Right ventricle myocardium superior (tissue), 1 donor: ENCODE measurements around the gene TAS2R60. TPM values are rescaled to one million over a fixed set of nuclear protein-coding genes. Genes with fewer than 3 reads are reported as not detected.

Experiments used
- ATAC-seq: fragments of 200-7000 bp; cut with Tn5 transposase; one replicate; pipeline ENCODE4 v1.9.1; 2020; ENCODE audit warnings: mild to moderate bottlenecking; ENCODE audit not compliant: poor library complexity
- DNase-seq: peaks from one replicate; pipeline ENCODE4 v3.0.0-alpha.2; 2020
- intact Hi-C: fragments of 100-400 bp; cut with DNase I; formaldehyde crosslinking; loops from one replicate; pipeline ENCODE4 v1.11.2; 2022
- total RNA-seq: library from RNA; stranded (reverse); fragmentation: NEBNext Ultra II Directional; extraction: Animal tissue kit (Norgen Biotek cat#: 25700); gene quantifications from one replicate; pipeline ENCODE4 v1.2.1, GENCODE V29; 2021
- donor health status: DM: no; HTN: yes; CAD: no; lungs with severe emphysema.

Gene TAS2R60
- total RNA-seq, 1 donor from 2014 or later: not detected

DNA sequence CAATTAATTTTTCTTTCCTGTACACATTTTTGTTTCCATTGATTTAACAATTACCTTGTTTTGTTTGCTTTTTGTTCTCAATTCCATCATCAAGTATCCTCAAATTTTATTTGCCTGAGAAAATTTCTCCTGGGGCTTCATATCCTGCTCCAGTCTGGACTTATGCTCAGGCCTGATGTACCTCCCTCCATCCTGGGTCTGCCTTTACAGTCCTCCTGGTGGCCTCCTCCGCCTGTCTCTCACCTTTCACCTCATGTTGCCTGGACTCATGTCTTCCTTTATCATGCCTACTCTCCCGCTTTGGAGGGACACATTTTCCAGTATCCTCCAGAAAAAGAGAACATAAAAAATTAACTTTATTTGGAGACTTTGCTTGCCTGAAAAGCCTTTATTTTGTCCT is 12.1 kb upstream of the TAS2R60 start:
- intact Hi-C loops: no loop called here
- DNase-seq: no peak
- no peak for ATAC-seq

DNA sequence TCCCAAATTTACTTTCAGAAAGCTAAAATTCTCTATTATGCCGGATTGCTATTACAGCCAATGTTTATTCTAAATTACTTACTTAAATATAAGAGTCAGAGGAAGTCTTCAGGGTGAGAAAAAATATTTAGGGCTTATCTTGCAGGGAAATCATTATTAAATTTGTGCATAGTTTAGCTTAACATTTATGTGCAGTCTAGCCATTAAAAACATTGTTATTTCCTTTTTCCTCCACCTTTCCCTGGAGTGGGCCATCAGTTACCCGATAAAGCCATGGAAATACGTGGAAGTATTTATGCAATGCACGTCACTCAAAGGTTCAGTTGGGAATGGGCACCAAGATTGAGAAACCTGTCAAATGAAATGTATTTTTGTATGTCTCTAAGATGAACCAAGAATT is 9.5 kb upstream of the TAS2R60 start:
- intact Hi-C loops: no loop called here

DNA sequence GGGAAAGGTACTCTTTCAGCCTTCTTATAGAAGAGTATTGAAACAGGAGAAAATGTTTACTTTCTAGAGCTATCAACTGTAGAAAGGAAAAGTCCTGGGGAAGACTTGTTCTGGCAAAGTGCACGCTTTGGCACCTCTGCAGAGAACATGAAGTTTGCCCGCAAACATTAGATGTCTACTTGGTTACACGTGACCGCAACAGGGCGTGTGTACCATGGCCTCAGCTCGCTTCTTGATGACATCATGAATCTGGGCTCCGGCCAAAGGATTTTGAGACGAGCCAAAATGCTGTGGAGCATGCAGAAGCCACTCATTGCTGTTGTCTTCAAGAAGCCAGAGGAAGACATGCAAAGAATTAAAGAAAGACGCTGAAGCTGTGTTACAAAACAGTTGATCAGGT is 8.6 kb upstream of the TAS2R60 start:
- peak; percentile 51 for ATAC-seq
- DNase-seq: peak; percentile 71
- intact Hi-C loops: no loop called here

More for the DNA sequence above, 9.5 kb upstream of the TAS2R60 start:
- ATAC-seq: no peak
- DNase-seq: no peak

DNA sequence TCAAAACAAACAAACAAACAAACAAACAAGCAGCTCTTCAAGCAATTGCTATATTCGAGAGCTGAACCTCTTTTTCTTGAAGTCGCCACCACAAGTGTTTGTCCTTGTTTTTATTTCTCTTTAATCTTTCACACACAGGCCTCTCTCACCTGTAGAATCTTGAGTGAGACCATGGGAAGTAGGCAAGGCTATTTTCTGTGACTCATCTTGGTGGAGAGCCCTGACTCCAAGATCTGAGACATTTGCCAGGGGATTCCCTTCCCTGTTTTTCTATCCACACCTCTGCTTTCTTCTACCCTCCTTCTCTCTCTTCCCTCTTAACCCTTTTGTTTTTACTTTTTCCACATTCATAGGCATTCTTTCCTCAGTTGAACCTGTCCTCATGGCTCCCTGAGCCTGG is 8.0 kb upstream of the TAS2R60 start:
- DNase-seq (no peak), ATAC-seq (no peak)
- intact Hi-C loops: no loop called here

DNA sequence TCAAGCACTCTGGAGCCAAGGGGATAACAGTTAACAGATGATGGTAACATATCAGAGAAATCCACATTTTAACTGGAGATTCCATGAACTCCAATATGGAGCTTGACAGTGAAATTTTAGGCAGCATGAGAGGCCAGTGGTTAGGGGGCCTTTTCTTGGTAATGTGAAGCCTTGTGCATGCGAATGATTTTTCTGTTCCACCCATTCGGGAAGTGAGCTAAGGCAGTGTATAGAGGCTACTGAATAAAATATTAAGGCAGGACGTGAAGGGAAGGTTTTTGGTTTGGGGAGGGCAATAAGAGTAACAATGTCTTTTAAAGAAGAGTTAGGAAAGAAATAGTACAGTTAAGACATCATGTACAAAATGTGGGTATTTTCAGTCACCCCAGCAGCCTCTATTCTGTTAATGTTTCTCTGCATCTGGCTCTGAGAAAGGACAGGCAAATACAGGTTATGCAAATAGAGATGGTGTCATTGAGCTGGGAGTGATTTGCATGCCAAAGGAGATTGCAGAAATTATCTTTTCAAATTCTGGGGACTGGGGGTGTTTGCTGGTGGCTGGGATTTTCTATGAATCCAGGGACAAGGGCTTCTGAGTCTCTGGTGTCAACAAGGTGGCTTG is 6.8 kb upstream of the TAS2R60 start:
- ATAC-seq (no peak), DNase-seq (no peak)
- intact Hi-C loops: no loop called here

DNA sequence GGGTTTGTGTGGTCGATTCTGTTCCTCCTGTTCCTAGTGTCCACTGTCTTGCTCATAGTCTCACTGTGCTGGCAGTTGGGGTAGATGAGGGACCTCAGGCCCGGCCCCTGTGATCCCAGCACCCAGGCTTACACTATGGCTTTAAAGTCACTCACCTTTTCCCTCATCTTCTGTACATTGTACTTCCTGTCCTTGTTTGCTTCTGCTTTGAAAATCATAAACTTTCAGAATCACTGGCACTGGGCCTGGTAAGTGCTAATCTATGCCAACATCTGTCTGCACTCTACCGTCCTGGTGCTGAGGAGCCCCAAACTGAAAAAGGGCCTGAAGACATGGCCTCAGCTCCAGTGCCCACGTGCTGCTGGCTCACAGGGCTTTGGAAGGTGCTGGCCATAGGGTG is 5.7 kb upstream of the TAS2R60 start:
- intact Hi-C loops: no loop called here
- ATAC-seq: no peak
- DNase-seq: no peak

DNA sequence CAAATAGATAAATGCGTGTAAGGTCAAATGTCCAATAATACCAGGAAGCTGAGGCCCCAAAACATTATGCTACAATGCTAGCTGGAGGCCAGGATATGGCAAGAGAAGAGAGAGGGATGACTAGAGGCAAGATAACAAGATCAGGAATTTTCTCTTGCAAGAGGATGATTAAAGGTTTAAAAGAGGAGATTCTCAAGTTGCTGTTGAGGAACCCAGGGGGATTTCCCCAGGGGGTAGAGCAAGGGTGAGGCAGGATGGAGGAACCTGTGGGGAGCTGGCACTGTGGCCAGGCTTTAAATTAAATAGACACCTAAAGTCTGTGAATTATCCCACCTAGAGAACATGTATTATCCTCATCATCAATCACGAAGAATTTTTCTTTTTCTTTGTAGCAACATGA is 3.4 kb upstream of the TAS2R60 start:
- no peak for ATAC-seq
- intact Hi-C loops: no loop called here
- DNase-seq: no peak

DNA sequence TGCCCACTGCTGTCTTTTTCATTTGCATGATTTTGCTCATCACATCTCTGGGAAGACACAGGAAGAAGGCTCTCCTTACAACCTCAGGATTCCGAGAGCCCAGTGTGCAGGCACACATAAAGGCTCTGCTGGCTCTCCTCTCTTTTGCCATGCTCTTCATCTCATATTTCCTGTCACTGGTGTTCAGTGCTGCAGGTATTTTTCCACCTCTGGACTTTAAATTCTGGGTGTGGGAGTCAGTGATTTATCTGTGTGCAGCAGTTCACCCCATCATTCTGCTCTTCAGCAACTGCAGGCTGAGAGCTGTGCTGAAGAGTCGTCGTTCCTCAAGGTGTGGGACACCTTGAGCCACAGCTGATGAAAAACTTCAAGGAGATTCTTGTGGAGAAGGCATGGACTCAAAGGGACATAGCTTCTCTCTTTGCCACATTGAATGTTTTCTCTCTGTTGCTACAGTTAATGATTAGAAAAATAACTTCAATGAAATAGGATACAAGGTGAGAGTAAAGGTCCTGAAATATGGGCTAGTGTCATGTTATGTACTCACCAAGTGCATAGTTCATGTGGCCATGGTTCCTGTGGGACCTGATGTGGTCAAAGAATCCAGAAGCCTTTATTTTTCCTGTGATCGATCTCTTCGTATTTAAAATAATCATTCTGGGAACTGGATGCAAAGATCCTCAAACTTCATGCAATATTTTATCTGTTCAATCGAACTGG is 970 bp downstream of the TAS2R60 start:
- DNase-seq (no peak), ATAC-seq (no peak)
- intact Hi-C loops: no loop called here

DNA sequence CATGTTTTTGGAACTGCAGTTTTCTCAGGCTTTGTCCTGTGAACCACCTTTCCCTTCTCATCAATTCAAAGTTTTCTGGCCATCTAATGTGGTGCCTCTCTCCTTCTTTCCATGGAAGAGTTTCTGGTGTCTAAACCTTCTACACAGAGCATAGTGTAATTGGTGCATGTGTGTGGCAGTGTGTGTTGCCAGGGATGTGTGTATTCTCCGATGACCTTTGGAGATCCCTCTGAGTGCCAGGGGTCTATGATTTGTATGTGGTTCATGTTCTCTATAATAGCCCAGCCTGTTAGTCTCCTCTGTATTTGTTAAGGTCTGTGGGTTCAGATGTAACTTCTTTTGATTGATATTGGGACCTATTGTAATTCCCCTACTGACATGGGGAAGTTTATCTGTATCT is 1.5 kb downstream of the TAS2R60 start:
- ATAC-seq (no peak), DNase-seq (no peak)
- intact Hi-C loops: no loop called here

DNA sequence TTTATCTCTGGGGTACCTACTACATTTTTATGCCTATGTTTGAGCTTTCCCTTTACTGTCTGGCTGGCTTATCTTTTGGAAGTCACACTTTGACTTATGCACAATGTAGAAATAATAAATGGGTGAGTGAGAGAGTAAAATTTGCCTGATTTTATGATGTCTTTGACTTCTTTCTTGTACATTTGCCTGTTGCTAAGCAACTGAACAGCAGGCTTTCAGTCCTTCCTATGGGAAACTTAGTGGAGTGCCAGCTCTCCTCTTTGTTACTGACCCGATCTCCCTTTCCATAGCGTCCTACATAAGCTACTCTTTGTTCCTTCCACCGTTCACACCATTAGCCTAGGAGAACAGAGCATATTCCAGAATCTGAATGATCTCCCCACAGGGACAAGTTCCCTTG is 4.2 kb downstream of the TAS2R60 start:
- ATAC-seq: no peak
- intact Hi-C loops: no loop called here
- DNase-seq: no peak

DNA sequence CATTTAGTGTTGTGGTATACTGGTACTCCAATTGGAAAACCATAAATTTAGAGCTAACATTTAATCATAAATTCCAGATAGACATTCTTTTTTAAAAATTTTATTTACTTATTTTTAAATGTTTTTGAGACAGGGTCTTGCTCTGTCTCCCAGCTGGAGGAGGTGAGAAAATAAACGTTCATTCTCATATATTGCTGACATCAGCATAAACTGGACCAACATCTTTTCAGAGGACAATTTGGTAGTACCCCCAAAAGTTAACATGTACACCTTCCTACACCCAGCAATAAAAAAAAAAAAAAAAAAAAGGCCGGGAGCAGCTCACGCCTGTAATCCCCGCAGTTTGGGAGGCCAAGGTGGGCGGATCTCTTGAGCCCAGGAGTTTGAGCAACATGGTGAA is 5.2 kb downstream of the TAS2R60 start:
- intact Hi-C loops: no loop called here
- DNase-seq (no peak), ATAC-seq (no peak)

DNA sequence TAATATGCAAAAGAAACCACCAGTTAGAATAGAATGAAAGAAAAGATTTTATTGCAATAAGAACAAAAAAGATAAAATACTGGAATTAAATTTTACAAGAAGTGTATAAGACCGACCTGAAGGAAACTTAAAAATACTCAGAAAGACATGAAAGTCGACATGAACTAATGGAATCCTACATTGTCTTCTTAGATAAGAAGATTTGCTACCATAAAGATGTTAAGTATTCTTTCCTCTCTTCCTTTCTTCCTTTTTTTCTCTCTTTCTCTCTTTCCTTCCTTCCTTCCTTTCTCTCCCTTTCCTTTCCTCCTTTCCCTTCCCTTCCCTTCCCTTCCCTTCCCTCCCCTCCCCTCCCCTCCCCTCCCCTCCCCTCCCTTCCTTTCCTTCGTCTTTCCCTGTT is 6.5 kb downstream of the TAS2R60 start:
- no peak for ATAC-seq
- no peak for DNase-seq
- intact Hi-C loops: no loop called here

DNA sequence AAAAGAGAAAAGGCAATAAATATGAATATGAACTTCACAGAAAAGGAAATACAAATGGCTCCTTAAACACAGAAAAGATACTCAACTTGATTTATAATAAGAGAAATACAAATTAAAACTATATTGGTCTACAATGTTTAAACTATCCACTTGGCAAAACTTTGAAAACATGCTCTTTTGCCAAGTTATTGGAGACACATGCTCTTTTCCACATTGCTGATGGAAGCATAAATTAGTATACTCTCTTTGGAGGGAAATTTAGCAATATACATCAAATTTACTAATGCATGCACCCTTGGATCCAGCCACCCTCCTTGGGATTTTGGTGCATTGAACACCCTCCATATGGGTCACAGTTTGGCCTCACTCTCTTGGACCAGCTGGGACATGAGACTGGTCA is 7.9 kb downstream of the TAS2R60 start:
- intact Hi-C loops: no loop called here
- no peak for ATAC-seq

DNA sequence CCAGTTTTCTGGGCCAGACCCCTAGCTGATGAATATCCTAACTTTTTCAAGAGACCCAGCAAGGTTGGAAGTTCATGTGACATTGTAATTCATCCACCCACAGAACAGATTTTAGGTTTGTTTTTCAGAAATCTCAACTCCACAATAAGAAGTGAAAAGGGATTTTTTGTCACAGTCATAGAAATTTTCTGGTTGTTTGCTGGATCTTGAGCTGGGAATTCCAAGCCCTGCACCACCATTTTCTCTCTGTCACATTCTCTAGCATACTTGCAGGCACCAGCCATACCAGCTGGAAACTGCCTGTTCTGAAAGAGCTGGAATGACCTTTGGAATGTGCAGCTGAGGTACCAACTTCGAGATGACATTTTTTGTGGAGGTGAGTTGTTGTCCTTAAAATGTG is 8.5 kb downstream of the TAS2R60 start:
- intact Hi-C loops: no loop called here
- DNase-seq (no peak), ATAC-seq (no peak)

More for the DNA sequence above, 7.9 kb downstream of the TAS2R60 start:
- no peak for DNase-seq

DNA sequence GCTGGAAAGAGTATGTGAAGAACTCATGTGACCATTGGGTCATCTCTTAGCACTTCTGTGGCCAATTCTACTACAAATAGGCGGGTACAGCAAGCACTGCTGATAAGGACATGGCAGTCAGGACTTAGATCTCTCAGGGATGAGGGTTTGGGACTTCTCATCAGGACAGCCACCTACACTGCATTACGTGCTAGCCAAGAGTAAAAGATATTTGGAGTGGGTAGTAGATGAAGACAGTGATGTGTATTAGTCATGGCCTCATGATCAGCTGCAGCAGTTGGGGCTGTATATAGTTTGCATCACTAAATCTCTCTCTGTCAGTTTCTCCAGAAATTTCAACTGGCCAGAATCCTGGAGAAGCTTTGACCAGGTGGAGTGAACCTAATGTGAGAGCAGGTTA is 9.2 kb downstream of the TAS2R60 start:
- DNase-seq: no peak
- ATAC-seq: no peak
- intact Hi-C loops: no loop called here

DNA sequence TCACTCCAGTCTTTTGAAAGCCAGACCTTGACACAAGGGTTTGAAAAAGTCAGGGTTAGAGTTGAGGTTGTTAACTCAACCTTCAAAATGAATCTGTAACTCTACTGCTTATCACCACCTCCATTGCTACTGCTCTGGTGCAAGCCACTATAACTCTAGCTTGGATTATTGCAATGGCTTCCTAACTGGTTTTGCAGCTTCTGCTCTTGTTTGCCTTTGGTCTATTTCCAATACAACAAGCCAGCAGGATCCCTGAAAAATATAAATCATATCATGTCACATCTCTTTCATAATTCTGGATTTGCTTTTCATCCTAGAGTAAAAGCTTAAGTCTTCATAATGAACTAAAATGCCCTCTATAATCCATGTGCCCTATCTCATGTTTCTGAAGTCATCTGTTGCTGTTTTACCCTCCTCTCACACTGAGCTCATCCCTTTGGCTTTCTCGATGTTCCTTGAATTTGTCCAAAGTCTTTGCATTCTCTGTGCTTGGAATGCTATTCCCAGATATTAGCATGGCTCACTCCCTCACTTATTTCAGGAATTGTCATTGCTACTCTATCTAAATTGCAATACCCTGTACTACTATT is 10.9 kb downstream of the TAS2R60 start:
- ATAC-seq (no peak), DNase-seq (no peak)
- intact Hi-C loops: no loop called here

DNA sequence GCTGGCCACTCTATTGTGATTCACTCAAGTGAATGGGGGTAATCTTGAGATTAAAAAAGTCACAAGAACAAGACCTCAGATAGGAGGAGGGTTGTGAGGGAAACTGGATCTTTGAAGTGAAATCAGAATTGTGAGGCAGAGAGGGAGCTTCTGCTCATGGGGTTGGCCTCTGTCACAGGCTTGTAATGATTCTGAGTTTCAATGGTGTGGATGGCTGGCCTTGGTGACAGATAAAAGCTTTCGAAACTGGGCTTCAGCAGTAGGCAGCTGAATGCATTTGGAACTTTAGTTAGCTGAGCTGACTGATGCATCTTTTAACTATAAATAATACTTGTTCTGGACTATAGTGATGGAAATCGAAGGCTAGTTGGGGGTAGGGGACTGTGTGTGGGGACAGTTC is 12.2 kb downstream of the TAS2R60 start:
- intact Hi-C loops: no loop called here
- DNase-seq: no peak
- no peak for ATAC-seq

DNA sequence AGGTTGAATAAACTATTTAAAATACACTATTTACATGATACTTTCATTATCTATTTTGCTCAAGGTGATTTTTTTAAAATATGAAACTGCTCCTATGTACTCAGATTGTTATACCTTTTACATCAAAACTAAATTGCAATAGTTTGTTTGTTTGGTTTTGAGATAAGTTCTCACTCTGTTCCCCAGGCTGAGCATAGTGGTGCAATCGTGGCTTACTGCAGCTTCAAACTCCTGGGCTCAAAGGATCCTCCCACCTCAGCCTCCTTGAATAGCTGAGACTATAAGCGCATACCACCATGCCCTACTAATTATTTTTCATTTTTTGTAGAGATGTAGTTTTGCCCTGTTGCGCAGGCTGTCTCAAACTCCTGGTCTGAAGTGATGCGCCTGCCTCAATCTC is 12.7 kb downstream of the TAS2R60 start:
- ATAC-seq (no peak), DNase-seq (no peak)
- intact Hi-C loops: no loop called here

DNA sequence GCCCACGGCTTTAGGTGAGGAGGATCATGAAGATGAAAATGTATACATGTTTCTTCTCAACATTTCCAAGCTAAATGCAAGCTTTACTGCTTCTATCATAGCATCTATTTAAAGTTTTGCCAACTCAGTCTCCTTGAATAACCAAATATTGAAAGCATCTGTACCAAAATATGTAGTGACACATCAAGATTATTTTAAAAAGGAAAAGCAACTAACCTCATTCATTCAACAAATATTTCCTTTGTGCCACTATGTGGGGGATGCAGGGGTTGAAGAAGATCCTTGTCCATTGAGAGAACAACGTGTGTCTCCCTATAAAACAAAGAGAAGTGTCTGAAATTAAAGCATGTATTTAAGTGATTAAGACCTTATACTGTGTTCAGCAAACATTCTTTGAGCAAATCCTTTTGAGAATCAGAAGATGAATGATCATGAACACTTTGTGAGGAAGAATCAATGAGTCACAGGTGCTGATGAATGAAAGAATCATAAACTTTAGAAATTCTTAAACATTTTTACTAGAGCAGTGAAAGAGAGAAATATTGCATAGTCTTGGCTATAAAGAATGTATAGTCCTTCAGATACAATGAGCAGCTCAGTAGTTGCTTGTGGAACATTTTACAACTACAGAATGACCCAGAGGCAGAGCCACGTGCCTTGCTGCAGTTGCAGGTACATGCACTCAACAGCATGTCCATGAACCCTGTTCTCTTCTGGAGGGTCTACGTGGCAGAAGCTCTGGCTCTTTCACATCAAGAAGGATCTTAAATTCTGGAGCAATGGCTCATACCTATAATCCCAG is 13.9 kb downstream of the TAS2R60 start:
- intact Hi-C loops: no loop called here
- no peak for ATAC-seq
- no peak for DNase-seq

DNA sequence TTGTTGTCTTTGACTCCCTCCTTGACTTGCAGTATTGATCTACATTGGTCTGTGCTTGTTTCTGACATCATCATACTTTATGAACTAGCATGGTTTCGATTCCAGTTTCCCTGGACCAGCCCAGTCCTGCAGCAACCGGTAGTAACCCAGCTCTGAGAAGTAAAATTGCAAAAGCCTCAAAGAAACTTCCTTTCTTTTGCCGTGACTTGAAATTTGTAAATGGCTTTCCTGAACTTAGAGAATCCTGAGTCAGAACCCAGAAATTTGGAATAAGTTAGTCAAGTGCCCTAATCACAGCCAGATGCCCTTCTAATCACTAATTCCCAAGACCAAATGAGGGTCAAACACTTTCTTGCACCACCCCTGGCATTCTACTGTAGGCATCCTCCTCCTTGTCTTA is 15.0 kb downstream of the TAS2R60 start:
- no peak for ATAC-seq
- intact Hi-C loops: no loop called here
- no peak for DNase-seq
